ENCODE results near the gene C6orf47. TPM values are rescaled to one million over a fixed set of nuclear protein-coding genes. Genes with fewer than 3 reads are reported as not detected.

Gene C6orf47
- total RNA-seq, 2 experiments from 2014 or later = 16.7 to 18.5 TPM

DNA sequence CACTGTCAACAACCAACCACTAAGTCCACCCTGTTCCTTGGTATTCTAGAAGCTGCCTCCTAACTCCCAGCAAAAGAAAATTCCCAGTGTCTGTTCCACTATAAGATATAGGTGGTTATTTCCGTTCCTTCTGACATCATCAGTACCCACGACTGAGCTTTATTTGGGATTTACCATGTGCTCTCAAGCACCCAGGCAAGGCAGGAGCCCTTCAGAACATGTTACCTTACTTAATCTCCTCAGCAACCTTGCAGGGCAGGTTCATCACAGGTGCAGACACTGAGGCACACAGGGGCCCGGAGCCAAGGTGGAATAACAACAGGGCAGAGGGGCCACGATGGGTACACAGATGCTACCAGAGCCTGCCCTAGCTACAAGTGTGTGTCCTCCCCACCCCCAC lies 31.8 kb upstream of the C6orf47 start:
- Histone ChIP-seq H3K4me2 (ENCODE audit: low read length) (no peak overlapping the region), H3K9me3 (ENCODE audit: low read length) (no peaks in the 10 kb centered on the region), H4K20me1 (ENCODE audit: insufficient read depth, low read length) (no peaks in the 10 kb centered on the region), H3K27ac (ENCODE audit: low read depth, low read length, poor library complexity, severe bottlenecking) (no peak overlapping the region), H3K79me2 (ENCODE audit: insufficient read depth, low read depth, low read length) (no peaks in the 10 kb centered on the region), H3K36me3 (ENCODE audit: insufficient read depth, low read length) (peaks cover 80% of the 10 kb centered on the region), H3K9me2 (ENCODE audit: insufficient read depth, low read length) (no peaks in the 10 kb centered on the region), H3K4me3 (ENCODE audit: low read depth, low read length, poor library complexity, severe bottlenecking) (no peak overlapping the region), H2AFZ (ENCODE audit: low read length) (no peak overlapping the region), H3K4me1 (ENCODE audit: insufficient read depth, low read length, poor library complexity, severe bottlenecking) (peaks cover 12% of the 10 kb centered on the region)
- POLR2A ChIA-PET = no interaction called here
- TF ChIP-seq, protein P1, sequence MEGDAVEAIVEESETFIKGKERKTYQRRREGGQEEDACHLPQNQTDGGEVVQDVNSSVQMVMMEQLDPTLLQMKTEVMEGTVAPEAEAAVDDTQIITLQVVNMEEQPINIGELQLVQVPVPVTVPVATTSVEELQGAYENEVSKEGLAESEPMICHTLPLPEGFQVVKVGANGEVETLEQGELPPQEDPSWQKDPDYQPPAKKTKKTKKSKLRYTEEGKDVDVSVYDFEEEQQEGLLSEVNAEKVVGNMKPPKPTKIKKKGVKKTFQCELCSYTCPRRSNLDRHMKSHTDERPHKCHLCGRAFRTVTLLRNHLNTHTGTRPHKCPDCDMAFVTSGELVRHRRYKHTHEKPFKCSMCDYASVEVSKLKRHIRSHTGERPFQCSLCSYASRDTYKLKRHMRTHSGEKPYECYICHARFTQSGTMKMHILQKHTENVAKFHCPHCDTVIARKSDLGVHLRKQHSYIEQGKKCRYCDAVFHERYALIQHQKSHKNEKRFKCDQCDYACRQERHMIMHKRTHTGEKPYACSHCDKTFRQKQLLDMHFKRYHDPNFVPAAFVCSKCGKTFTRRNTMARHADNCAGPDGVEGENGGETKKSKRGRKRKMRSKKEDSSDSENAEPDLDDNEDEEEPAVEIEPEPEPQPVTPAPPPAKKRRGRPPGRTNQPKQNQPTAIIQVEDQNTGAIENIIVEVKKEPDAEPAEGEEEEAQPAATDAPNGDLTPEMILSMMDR (conservative IDR thresholded peaks at IDR 0.05; ENCODE audit: low read length) = no peak
- TF ChIP-seq EZH2phosphoT487 (IDR thresholded peaks at IDR 0.05; ENCODE audit: borderline replicate concordance, low read depth, low read length) = no peak
- CTCF ChIA-PET (ENCODE audit: unreplicated experiment) = no interaction called here
- intact Hi-C loops (cut with micrococcal nuclease; ENCODE audit: unreplicated experiment) = no loop called here
- DNase-seq (ENCODE audit: low spot score) = no peak
- BruUV-seq (replicated peaks) = TSS peak; percentile 48

DNA sequence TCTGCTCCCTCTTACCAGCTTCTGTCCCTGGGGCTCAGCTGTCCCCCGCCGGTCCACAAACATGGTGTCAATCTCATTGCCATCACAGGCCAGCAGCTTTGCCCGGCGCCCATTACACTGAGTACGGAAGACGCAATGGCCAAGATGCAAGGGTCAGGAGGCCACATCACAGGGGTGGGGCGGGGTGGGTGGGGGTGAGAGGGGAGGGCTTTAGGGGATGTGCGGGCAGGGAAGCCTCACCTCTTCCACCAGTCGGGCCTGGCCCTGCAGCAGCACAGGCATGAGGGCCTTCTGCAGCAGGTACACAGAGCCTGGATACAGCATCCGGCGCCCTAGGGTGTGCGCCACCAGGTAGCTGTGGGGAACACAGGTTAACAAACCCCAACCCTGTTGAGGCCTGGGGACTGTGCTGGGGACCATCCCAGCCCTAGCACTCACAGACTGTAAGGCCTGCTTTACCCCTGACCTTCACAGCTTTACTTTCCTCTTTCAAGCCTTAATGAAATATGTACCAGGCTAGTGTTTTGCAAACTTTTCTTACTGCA lies 31.1 kb upstream of the C6orf47 start:
- no TSS peak for BruUV-seq (replicated peaks)
- Histone ChIP-seq H2AFZ (ENCODE audit: low read length) (no peak overlapping the region), H3K9me2 (ENCODE audit: insufficient read depth, low read length) (no peaks in the 10 kb centered on the region), H3K36me3 (ENCODE audit: insufficient read depth, low read length) (peaks cover 81% of the 10 kb centered on the region), H3K9me3 (ENCODE audit: low read length) (no peaks in the 10 kb centered on the region), H3K4me3 (ENCODE audit: low read depth, low read length, poor library complexity, severe bottlenecking) (no peak overlapping the region), H3K79me2 (ENCODE audit: insufficient read depth, low read depth, low read length) (no peaks in the 10 kb centered on the region), H3K4me2 (ENCODE audit: low read length) (no peak overlapping the region), H3K27ac (ENCODE audit: low read depth, low read length, poor library complexity, severe bottlenecking) (no peak overlapping the region), H3K4me1 (ENCODE audit: insufficient read depth, low read length, poor library complexity, severe bottlenecking) (peaks cover 12% of the 10 kb centered on the region), H4K20me1 (ENCODE audit: insufficient read depth, low read length) (no peaks in the 10 kb centered on the region)
- no peak for TF ChIP-seq EZH2phosphoT487 (IDR thresholded peaks at IDR 0.05; ENCODE audit: borderline replicate concordance, low read depth, low read length)
- TF ChIP-seq, protein P1 (conservative IDR thresholded peaks at IDR 0.05; ENCODE audit: low read length) = no peak
- intact Hi-C loops (cut with micrococcal nuclease; ENCODE audit: unreplicated experiment) = no loop called here
- no peak for DNase-seq (ENCODE audit: low spot score)
- ChIA-PET POLR2A (no interaction called here), CTCF (ENCODE audit: unreplicated experiment) (no interaction called here)

GRCh38 chr6:31691078-31691463 lies 30.5 kb upstream of the C6orf47 start:
- no peak for DNase-seq (ENCODE audit: low spot score)
- H3K36me3 ChIP-seq (ENCODE audit: insufficient read depth, low read length) = peaks cover 81% of the 10 kb centered on the region
- intact Hi-C loops (cut with micrococcal nuclease; ENCODE audit: unreplicated experiment) = no loop called here
- no peaks in the 10 kb centered on the region for H3K9me2 ChIP-seq (ENCODE audit: insufficient read depth, low read length)
- H3K27ac ChIP-seq (ENCODE audit: low read depth, low read length, poor library complexity, severe bottlenecking) = no peak overlapping the region
- BruUV-seq (replicated peaks) = no TSS peak
- no peak overlapping the region for H3K4me3 ChIP-seq (ENCODE audit: low read depth, low read length, poor library complexity, severe bottlenecking)
- peaks cover 12% of the 10 kb centered on the region for H3K4me1 ChIP-seq (ENCODE audit: insufficient read depth, low read length, poor library complexity, severe bottlenecking)
- H2AFZ ChIP-seq (ENCODE audit: low read length) = no peak overlapping the region
- CTCF ChIA-PET (ENCODE audit: unreplicated experiment) = interaction anchor here (0.6 kb wide), 1 partner anchor 50 kb away, joined by 3 read pairs; no protein-coding TSS in a partner anchor
- no peak overlapping the region for H3K4me2 ChIP-seq (ENCODE audit: low read length)
- POLR2A ChIA-PET = interaction anchor here (0.9 kb wide), 2 partner anchors 23 kb away, joined by 3 read pairs; no protein-coding TSS in a partner anchor
- H4K20me1 ChIP-seq (ENCODE audit: insufficient read depth, low read length) = no peaks in the 10 kb centered on the region
- H3K79me2 ChIP-seq (ENCODE audit: insufficient read depth, low read depth, low read length) = no peaks in the 10 kb centered on the region
- H3K9me3 ChIP-seq (ENCODE audit: low read length) = no peaks in the 10 kb centered on the region
- TF ChIP-seq, protein P1 (conservative IDR thresholded peaks at IDR 0.05; ENCODE audit: low read length) = no peak
- no peak for TF ChIP-seq EZH2phosphoT487 (IDR thresholded peaks at IDR 0.05; ENCODE audit: borderline replicate concordance, low read depth, low read length)

Measured in OCI-LY7 (cell line).